ENCODE measurements around the gene DLD. TPM values are rescaled to one million over a fixed set of nuclear protein-coding genes. Genes with fewer than 3 reads are reported as not detected.

The DLD gene
- total and polyA plus RNA-seq, 3 donors from 2014 or later = 50.2 to 63.7 (median 57.3) TPM

- intact Hi-C loops (cut with DNase I; ENCODE audit: low total_unique reads) = no loop called here
- DNase-seq = no peak
- 83 to 94% methylated on average over 1 of the region's 1 CpG for WGBS, 2 donors
Measured at GRCh38 chr7:107900496-107901015, 9.6 kb downstream of the DLD start.

GRCh38 chr7:107902381-107902780, 11.4 kb downstream of the DLD start:
- H3K4me1 ChIP-seq = no peaks in the 10 kb centered on the region
- H3K27ac ChIP-seq = peak overlapping the region in 1 of 2 donors; percentile 13
- H3K9me3 ChIP-seq = no peaks in the 10 kb centered on the region
- no peaks in the 10 kb centered on the region for H3K36me3 ChIP-seq (ENCODE audit: low read depth, missing control alignments)
- intact Hi-C loops (cut with DNase I; ENCODE audit: low total_unique reads) = no loop called here
- no peak overlapping the region for H3K4me3 ChIP-seq
- H3K27me3 ChIP-seq = no peaks in the 10 kb centered on the region
- DNase-seq = no peak
- no peak for TF ChIP-seq POLR2A (IDR thresholded peaks at IDR 0.05)
- no peak for TF ChIP-seq CTCF (IDR thresholded peaks at IDR 0.05)

More at GRCh38 chr7:107900496-107901015, 9.6 kb downstream of the DLD start:
- Histone ChIP-seq H3K36me3 (ENCODE audit: low read depth, missing control alignments) (no peaks in the 10 kb centered on the region), H3K27ac (no peak overlapping the region), H3K9me3 (no peaks in the 10 kb centered on the region), H3K27me3 (no peaks in the 10 kb centered on the region), H3K4me3 (no peak overlapping the region), H3K4me1 (no peaks in the 10 kb centered on the region)
- TF ChIP-seq POLR2A (IDR thresholded peaks at IDR 0.05) = no peak
- TF ChIP-seq CTCF (IDR thresholded peaks at IDR 0.05) = no peak

GRCh38 chr7:107907790-107908189, 16.8 kb downstream of the DLD start:
- TF ChIP-seq CTCF (IDR thresholded peaks at IDR 0.05) (no peak), POLR2A (IDR thresholded peaks at IDR 0.05) (no peak)
- DNase-seq = no peak
- no peaks in the 10 kb centered on the region for H3K9me3 ChIP-seq
- no peaks in the 10 kb centered on the region for H3K27me3 ChIP-seq
- H3K4me3 ChIP-seq = no peak overlapping the region
- H3K4me1 ChIP-seq = no peaks in the 10 kb centered on the region
- intact Hi-C loops (cut with DNase I; ENCODE audit: low total_unique reads) = no loop called here
- WGBS, 2 donors = 93 to 95% methylated on average over 2 of the region's 2 CpGs
- H3K36me3 ChIP-seq (ENCODE audit: low read depth, missing control alignments) = no peaks in the 10 kb centered on the region
- H3K27ac ChIP-seq = no peak overlapping the region

- H3K4me1 ChIP-seq = no peaks in the 10 kb centered on the region
- no peaks in the 10 kb centered on the region for H3K27me3 ChIP-seq
- TF ChIP-seq POLR2A (IDR thresholded peaks at IDR 0.05) = no peak
- TF ChIP-seq CTCF (IDR thresholded peaks at IDR 0.05) = no peak
- H3K9me3 ChIP-seq = no peaks in the 10 kb centered on the region
- H3K36me3 ChIP-seq (ENCODE audit: low read depth, missing control alignments) = no peaks in the 10 kb centered on the region
- 86 to 98% methylated on average over 1 of the region's 1 CpG for WGBS, 2 donors
- H3K4me3 ChIP-seq = no peak overlapping the region
- intact Hi-C loops (cut with DNase I; ENCODE audit: low total_unique reads) = no loop called here
- no peak overlapping the region for H3K27ac ChIP-seq
- no peak for DNase-seq
Measured at GRCh38 chr7:107909445-107909844, 18.5 kb downstream of the DLD start.

GRCh38 chr7:107911981-107912380, 21.0 kb downstream of the DLD start:
- intact Hi-C loops (cut with DNase I; ENCODE audit: low total_unique reads) = no loop called here
- H3K4me3 ChIP-seq = no peak overlapping the region
- H3K27me3 ChIP-seq = no peaks in the 10 kb centered on the region
- no peak for DNase-seq
- no peak overlapping the region for H3K27ac ChIP-seq
- H3K9me3 ChIP-seq = no peaks in the 10 kb centered on the region
- H3K36me3 ChIP-seq (ENCODE audit: low read depth, missing control alignments) = no peaks in the 10 kb centered on the region
- WGBS, 2 donors = 70 to 97% methylated on average over 2 of the region's 2 CpGs
- no peaks in the 10 kb centered on the region for H3K4me1 ChIP-seq
- TF ChIP-seq CTCF (IDR thresholded peaks at IDR 0.05) (no peak), POLR2A (IDR thresholded peaks at IDR 0.05) (no peak)

All from testis (tissue), 3 donors.